PFSK-1 (cell line): Measurements from ENCODE around the gene MYCN.

Experiments
- FOXP2 ChIP-seq: optimal IDR thresholded peaks from 2 replicates; pipeline ENCODE3; 2011; ENCODE audit warnings: borderline replicate concordance, control low read depth, inconsistent platforms; ENCODE audit not compliant: insufficient read depth; ENCODE audit errors: extremely low read length, extremely low read depth
- POLR2AphosphoS5 ChIP-seq: IDR thresholded peaks from 2 replicates; pipeline ENCODE4 v1.6.1; 2012; ENCODE audit warnings: low read depth, mild to moderate bottlenecking, control low read depth, low read length, moderate library complexity
- REST ChIP-seq, 2 experiments: IDR thresholded peaks; 2 replicates each; pipeline versions ENCODE4 v1.6.1 to v1.8.0; 2011 to 2012; ENCODE audit warnings: low read depth in 2 of 2, low read length in 2 of 2, control low read depth in 1 of 2, inconsistent platforms in 1 of 2, mild to moderate bottlenecking in 1 of 2, moderate library complexity in 1 of 2; ENCODE audit not compliant: insufficient read depth in 1 of 2
- SIN3A ChIP-seq: IDR thresholded peaks from 2 replicates; pipeline ENCODE4 v1.6.1; 2012; ENCODE audit warnings: mild to moderate bottlenecking, low read length, moderate library complexity, borderline replicate concordance; ENCODE audit not compliant: insufficient read depth
- TAF1 ChIP-seq: IDR thresholded peaks from 2 replicates; pipeline ENCODE4 v1.6.1; 2012; ENCODE audit warnings: low read length, control low read depth, borderline replicate concordance; ENCODE audit not compliant: insufficient read depth

The MYCN gene

DNA sequence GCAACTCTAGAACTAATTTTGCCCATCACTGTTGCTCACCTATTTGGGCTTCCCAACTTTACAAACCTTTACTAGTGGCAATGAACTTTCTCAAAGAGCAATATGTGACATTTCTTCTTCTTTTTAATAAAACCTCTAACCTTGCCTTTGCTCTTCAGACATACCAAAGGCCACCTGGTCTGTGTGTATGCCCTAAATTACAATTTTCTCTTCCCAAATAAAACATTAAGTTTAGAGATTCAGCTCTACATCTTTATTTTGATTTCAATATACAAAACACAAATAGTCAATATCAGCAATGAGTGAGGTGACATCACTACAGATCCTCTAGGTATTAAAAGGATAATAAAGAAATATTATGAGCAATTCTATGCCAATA lies 35.1 kb upstream of the MYCN start:
- no peak for TF ChIP-seq REST (IDR thresholded peaks at IDR 0.05; ENCODE audit: insufficient read depth in 1 of 2, low read depth in 2 of 2, low read length in 2 of 2)
- TF ChIP-seq FOXP2: no peak
- TF ChIP-seq POLR2AphosphoS5: no peak

- TF ChIP-seq TAF1 (no peak), POLR2AphosphoS5 (no peak), FOXP2 (no peak), SIN3A (no peak), REST (IDR thresholded peaks at IDR 0.05; ENCODE audit: insufficient read depth in 1 of 2, low read depth in 2 of 2, low read length in 2 of 2) (no peak)
Measured at GRCh38 chr2:15905986-15906491, 34.3 kb upstream of the MYCN start.

DNA sequence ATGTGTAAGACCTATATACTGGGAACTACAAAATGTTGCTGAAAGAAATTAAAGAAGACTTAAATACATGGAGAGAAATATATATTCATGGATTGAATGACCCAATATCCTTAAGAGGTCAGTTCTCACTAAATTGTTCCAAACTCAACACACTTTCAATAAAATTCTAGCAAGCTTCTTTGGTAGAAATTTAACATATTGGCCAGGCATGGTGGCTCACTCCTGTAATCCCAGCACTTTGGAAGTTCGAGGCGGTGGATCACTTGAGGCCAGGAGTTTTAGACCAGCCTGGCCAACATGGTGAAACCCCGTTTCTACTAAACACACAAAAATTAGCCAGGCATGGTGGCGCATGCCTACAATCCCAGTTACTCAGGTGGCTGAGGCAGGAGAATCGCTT lies 33.6 kb upstream of the MYCN start:
- no peak for TF ChIP-seq SIN3A
- no peak for TF ChIP-seq TAF1

DNA sequence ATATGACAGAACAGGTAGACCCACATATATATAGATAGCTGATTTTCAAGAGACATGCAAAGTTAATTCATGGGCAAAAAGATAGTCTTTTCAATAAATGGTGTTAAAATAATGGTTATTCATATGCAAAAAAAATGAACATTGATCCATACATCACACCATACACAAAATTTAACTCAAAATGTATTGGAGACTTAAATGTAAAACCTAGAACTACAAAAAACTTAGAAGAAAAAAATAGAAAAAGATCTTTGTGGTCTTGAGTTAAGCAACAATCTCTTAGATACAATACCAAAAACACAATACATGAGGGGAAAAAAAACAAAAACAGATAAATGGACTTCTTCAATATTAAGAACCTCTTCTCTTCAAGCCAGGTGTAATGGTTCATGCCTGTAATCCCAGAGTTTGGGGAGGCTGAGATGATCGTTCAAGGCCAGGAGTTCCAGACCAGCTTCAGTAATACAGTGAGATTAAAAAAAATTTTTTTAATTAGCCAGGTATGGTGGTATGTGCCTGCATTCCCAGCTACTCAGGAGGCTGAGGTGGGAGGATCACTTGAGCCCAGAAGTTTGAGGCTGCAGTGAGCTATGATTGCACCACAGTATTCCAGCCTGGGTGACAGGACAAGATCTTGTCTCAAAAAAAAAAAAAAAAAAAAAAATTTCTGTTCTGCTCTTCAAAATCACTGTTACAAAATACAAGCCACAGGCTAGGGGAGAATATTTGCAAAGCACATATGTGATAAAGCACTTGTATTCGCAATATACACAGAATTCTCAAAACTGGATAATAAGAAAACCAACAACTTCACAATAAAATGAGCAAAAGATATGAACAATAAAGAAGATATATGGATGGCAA lies 32.7 kb upstream of the MYCN start:
- TF ChIP-seq REST (IDR thresholded peaks at IDR 0.05; ENCODE audit: insufficient read depth in 1 of 2, low read depth in 2 of 2, low read length in 2 of 2): no peak
- TF ChIP-seq TAF1: no peak
- TF ChIP-seq POLR2AphosphoS5: no peak
- no peak for TF ChIP-seq SIN3A
- no peak for TF ChIP-seq FOXP2

GRCh38 chr2:15908371-15908770 lies 32.0 kb upstream of the MYCN start:
- TF ChIP-seq FOXP2: no peak
- TF ChIP-seq TAF1: no peak
- no peak for TF ChIP-seq SIN3A
- no peak for TF ChIP-seq REST (IDR thresholded peaks at IDR 0.05; ENCODE audit: insufficient read depth in 1 of 2, low read depth in 2 of 2, low read length in 2 of 2)
- no peak for TF ChIP-seq POLR2AphosphoS5
